HG02588 (cell line): Measurements from ENCODE around the gene SLC24A2.

Source experiments
- ATAC-seq: cut with Tn5 transposase; IDR thresholded peaks from one replicate; pipeline ENCODE4 v1.9.1; 2021; ENCODE audit warnings: mild to moderate bottlenecking, moderate library complexity; ENCODE audit not compliant: unreplicated experiment

SLC24A2 gene

DNA sequence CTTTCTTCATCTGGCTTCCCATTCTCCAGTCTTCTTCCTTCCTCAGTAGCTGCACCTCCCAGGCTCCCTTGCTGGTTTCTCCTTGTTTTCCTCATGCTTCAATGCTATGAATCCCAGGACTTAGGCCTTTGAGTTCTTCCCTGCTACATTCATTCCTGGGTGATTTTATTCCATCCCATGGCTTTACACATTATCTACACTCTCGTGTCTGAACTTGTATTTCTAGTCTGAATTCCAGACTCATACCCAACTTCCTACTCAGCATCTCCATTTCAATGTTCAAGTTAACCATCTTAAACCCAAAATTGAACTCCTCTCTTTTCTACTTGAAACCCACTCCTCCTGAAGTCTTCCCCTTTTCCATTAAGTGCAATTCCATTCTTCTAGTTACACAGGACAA, 20.0 kb downstream of the SLC24A2 start:
- no peak for ATAC-seq

GRCh38 chr9:19759066-19759465, 29.8 kb downstream of the SLC24A2 start:
- no peak for ATAC-seq

DNA sequence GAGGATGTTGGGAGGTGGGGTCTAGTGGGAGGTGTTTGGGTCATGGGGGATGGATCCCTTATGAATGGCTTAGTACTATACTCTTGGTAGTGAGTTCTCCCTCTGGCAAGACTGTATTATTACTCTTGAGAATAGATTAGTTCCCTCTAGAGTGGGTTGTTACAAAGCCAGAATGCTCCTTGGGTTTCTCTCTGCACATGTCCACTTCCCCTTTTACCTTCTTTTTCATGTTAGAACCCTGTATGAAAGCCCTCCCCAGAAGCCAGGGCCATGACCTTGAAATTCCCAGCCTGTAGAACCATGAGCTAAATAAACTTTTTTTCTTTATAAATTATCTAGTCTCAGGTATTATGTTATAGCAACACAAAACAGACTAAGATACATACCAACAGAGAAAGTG, 31.1 kb downstream of the SLC24A2 start:
- no peak for ATAC-seq

DNA sequence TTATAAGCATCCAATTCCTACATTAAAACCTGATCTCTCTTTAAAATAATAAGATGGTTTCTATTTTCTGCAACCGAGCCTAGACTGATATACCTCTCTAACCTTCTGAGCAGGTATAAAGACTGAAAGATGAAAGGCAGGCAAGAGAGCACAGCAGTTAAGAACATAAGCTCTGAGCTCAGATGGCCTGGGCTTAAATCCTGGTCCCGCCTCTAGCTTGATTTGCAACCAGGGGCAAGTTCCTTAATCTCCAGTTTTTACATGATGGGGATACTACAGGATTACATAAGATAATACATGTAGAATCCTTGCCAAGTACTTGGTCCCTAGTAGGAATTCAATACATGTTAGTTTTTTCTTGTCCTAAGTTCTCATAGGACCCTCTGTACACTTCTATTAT, 33.9 kb downstream of the SLC24A2 start:
- ATAC-seq: no peak

GRCh38 chr9:19748278-19749126, 40.3 kb downstream of the SLC24A2 start:
- no peak for ATAC-seq

GRCh38 chr9:19746223-19746622, 42.6 kb downstream of the SLC24A2 start:
- no peak for ATAC-seq

GRCh38 chr9:19741178-19741577, 47.7 kb downstream of the SLC24A2 start:
- no peak for ATAC-seq
